Suprapubic skin (tissue), 3 donors: Measurements from ENCODE around the gene NUP93.

ENCODE experiments used
- CTCF ChIP-seq, 2 donors: fragments of 200-600 bp in 1 of 2; fragments of 450-650 bp in 1 of 2; sonication (generic) in 1 of 2; IDR thresholded peaks; one replicate each; pipeline ENCODE4 v1.5.1; 2016 to 2019; ENCODE audit warnings: antibody characterized with exemption in 2 of 2, mild to moderate bottlenecking in 1 of 2, moderate library complexity in 1 of 2
- POLR2A ChIP-seq, 2 donors: fragments of 450-650 bp; IDR thresholded peaks; one replicate each; pipeline ENCODE4 v1.6.1; 2017; ENCODE audit warnings: antibody characterized with exemption in 2 of 2, mild to moderate bottlenecking in 2 of 2, moderate library complexity in 2 of 2

GRCh38 chr16:56833243-56833970, 103.5 kb downstream of the NUP93 start:
- TF ChIP-seq POLR2A (IDR thresholded peaks at IDR 0.05) = no peak
- no peak for TF ChIP-seq CTCF (IDR thresholded peaks at IDR 0.05)
